ENCODE data around the gene UACA.

UACA gene

GRCh38 chr15:70802629-70803028, 39.3 kb upstream of the UACA start:
- WGBS (ENCODE audit: insufficient coverage), result 100% methylated on average over 4 of the region's 4 CpGs
- peaks cover 0 to 2% (median 0%) of the 10 kb centered on the region in 5 experiments for H3K27me3 ChIP-seq (replicated peaks in 2 of 5; ENCODE audit: control insufficient read depth in 4 of 5, insufficient read depth in 5 of 5, low read length in 4 of 5)
- ChIA-PET CTCF (no interaction called here), POLR2A (no interaction called here)
- no peak for DNase-seq
- H3K4me3 ChIP-seq (ENCODE audit: control insufficient read depth in 1 of 7, extremely low read depth in 1 of 7, insufficient read depth in 4 of 7, low read depth in 2 of 7, low read length in 6 of 7), result no peak overlapping the region
- H3K9me3 ChIP-seq (ENCODE audit: control extremely low read depth in 1 of 5, control insufficient read depth in 4 of 5, insufficient read depth in 2 of 5, low read depth in 1 of 5, low read length in 4 of 5), result peaks cover 0 to 1% (median 0%) of the 10 kb centered on the region in 5 experiments
- peaks cover 0 to 10% (median 9%) of the 10 kb centered on the region in 4 experiments for H3K4me1 ChIP-seq (ENCODE audit: control extremely low read depth in 1 of 4, control insufficient read depth in 4 of 4, insufficient read depth in 4 of 4, low read length in 3 of 4)
- no peaks in the 10 kb centered on the region for H3K36me3 ChIP-seq (ENCODE audit: control insufficient read depth in 4 of 4, insufficient read depth in 4 of 4, low read length in 3 of 4)
- no peak overlapping the region for H3K27ac ChIP-seq (ENCODE audit: insufficient read depth in 1 of 2, low read depth in 1 of 2, low read length in 2 of 2, poor library complexity in 1 of 2, severe bottlenecking in 2 of 2)

- WGBS (ENCODE audit: insufficient coverage), result 100% methylated on average over 5 of the region's 5 CpGs
- ChIA-PET CTCF (interaction anchor here (4.0 kb wide), 1 partner anchor 11 kb away, joined by 22 read pairs; no protein-coding TSS in a partner anchor), POLR2A (no interaction called here)
- H3K4me1 ChIP-seq (ENCODE audit: control extremely low read depth in 1 of 4, control insufficient read depth in 4 of 4, insufficient read depth in 4 of 4, low read length in 3 of 4), result no peaks in the 10 kb centered on the region
- no peak for DNase-seq
- H3K27ac ChIP-seq (ENCODE audit: insufficient read depth in 1 of 2, low read depth in 1 of 2, low read length in 2 of 2, poor library complexity in 1 of 2, severe bottlenecking in 2 of 2), result no peak overlapping the region
- no peaks in the 10 kb centered on the region for H3K9me3 ChIP-seq (ENCODE audit: control extremely low read depth in 1 of 5, control insufficient read depth in 4 of 5, insufficient read depth in 2 of 5, low read depth in 1 of 5, low read length in 4 of 5)
- H3K4me3 ChIP-seq (ENCODE audit: control insufficient read depth in 1 of 7, extremely low read depth in 1 of 7, insufficient read depth in 4 of 7, low read depth in 2 of 7, low read length in 6 of 7), result no peak overlapping the region
- H3K36me3 ChIP-seq (ENCODE audit: control insufficient read depth in 4 of 4, insufficient read depth in 4 of 4, low read length in 3 of 4), result no peaks in the 10 kb centered on the region
- peaks cover 0 to 4% (median 0%) of the 10 kb centered on the region in 5 experiments for H3K27me3 ChIP-seq (replicated peaks in 2 of 5; ENCODE audit: control insufficient read depth in 4 of 5, insufficient read depth in 5 of 5, low read length in 4 of 5)
These were observed 37.8 kb upstream of the UACA start for GRCh38 chr15:70801109-70801508.

GRCh38 chr15:70799667-70800450, 36.5 kb upstream of the UACA start:
- DNase-seq, result no peak

GRCh38 chr15:70797464-70797863, 34.1 kb upstream of the UACA start:
- peaks cover 0 to 4% (median 0%) of the 10 kb centered on the region in 5 experiments for H3K27me3 ChIP-seq (replicated peaks in 2 of 5; ENCODE audit: control insufficient read depth in 4 of 5, insufficient read depth in 5 of 5, low read length in 4 of 5)
- WGBS (ENCODE audit: insufficient coverage), result 93% methylated on average over 4 of the region's 5 CpGs
- POLR2A ChIA-PET, result interaction anchor here (0.5 kb wide), 1 partner anchor 1478 kb away, joined by 3 read pairs; no protein-coding TSS in a partner anchor

More at GRCh38 chr15:70799667-70800450, 36.5 kb upstream of the UACA start:
- Histone ChIP-seq H3K27me3 (replicated peaks in 2 of 5; ENCODE audit: control insufficient read depth in 4 of 5, insufficient read depth in 5 of 5, low read length in 4 of 5) (peaks cover 0 to 4% (median 0%) of the 10 kb centered on the region in 5 experiments), H3K4me1 (ENCODE audit: control extremely low read depth in 1 of 4, control insufficient read depth in 4 of 4, insufficient read depth in 4 of 4, low read length in 3 of 4) (no peaks in the 10 kb centered on the region), H3K4me3 (ENCODE audit: control insufficient read depth in 1 of 7, extremely low read depth in 1 of 7, insufficient read depth in 4 of 7, low read depth in 2 of 7, low read length in 6 of 7) (no peak overlapping the region), H3K36me3 (ENCODE audit: control insufficient read depth in 4 of 4, insufficient read depth in 4 of 4, low read length in 3 of 4) (no peaks in the 10 kb centered on the region), H3K27ac (ENCODE audit: insufficient read depth in 1 of 2, low read depth in 1 of 2, low read length in 2 of 2, poor library complexity in 1 of 2, severe bottlenecking in 2 of 2) (no peak overlapping the region), H3K9me3 (ENCODE audit: control extremely low read depth in 1 of 5, control insufficient read depth in 4 of 5, insufficient read depth in 2 of 5, low read depth in 1 of 5, low read length in 4 of 5) (no peaks in the 10 kb centered on the region)
- POLR2A ChIA-PET, result no interaction called here
- CTCF ChIA-PET, result interaction anchor here (0.7 to 4.0 kb wide), 2 partner anchors 10 to 12 kb away, joined by 4 to 22 read pairs; no protein-coding TSS in a partner anchor
- WGBS (ENCODE audit: insufficient coverage), result 95% methylated on average over 6 of the region's 9 CpGs

GRCh38 chr15:70796516-70797310, 33.4 kb upstream of the UACA start:
- Histone ChIP-seq H3K27ac (ENCODE audit: insufficient read depth in 1 of 2, low read depth in 1 of 2, low read length in 2 of 2, poor library complexity in 1 of 2, severe bottlenecking in 2 of 2) (no peak overlapping the region), H3K27me3 (replicated peaks in 2 of 5; ENCODE audit: control insufficient read depth in 4 of 5, insufficient read depth in 5 of 5, low read length in 4 of 5) (peaks cover 0 to 4% (median 0%) of the 10 kb centered on the region in 5 experiments), H3K4me3 (ENCODE audit: control insufficient read depth in 1 of 7, extremely low read depth in 1 of 7, insufficient read depth in 4 of 7, low read depth in 2 of 7, low read length in 6 of 7) (no peak overlapping the region), H3K9me3 (ENCODE audit: control extremely low read depth in 1 of 5, control insufficient read depth in 4 of 5, insufficient read depth in 2 of 5, low read depth in 1 of 5, low read length in 4 of 5) (no peaks in the 10 kb centered on the region), H3K36me3 (ENCODE audit: control insufficient read depth in 4 of 4, insufficient read depth in 4 of 4, low read length in 3 of 4) (no peaks in the 10 kb centered on the region), H3K4me1 (ENCODE audit: control extremely low read depth in 1 of 4, control insufficient read depth in 4 of 4, insufficient read depth in 4 of 4, low read length in 3 of 4) (no peaks in the 10 kb centered on the region)
- DNase-seq, result no peak
- POLR2A ChIA-PET, result no interaction called here
- 98% methylated on average over 12 of the region's 14 CpGs for WGBS (ENCODE audit: insufficient coverage)
- CTCF ChIA-PET, result interaction anchor here (1.2 to 1.3 kb wide), 2 partner anchors 15 to 16 kb away, joined by 3 to 7 read pairs; no protein-coding TSS in a partner anchor

More at GRCh38 chr15:70797464-70797863, 34.1 kb upstream of the UACA start:
- CTCF ChIA-PET, result interaction anchor here (1.2 kb wide), 1 partner anchor 14 kb away, joined by 7 read pairs; no protein-coding TSS in a partner anchor
- Histone ChIP-seq H3K27ac (ENCODE audit: insufficient read depth in 1 of 2, low read depth in 1 of 2, low read length in 2 of 2, poor library complexity in 1 of 2, severe bottlenecking in 2 of 2) (no peak overlapping the region), H3K4me3 (ENCODE audit: control insufficient read depth in 1 of 7, extremely low read depth in 1 of 7, insufficient read depth in 4 of 7, low read depth in 2 of 7, low read length in 6 of 7) (no peak overlapping the region), H3K4me1 (ENCODE audit: control extremely low read depth in 1 of 4, control insufficient read depth in 4 of 4, insufficient read depth in 4 of 4, low read length in 3 of 4) (no peaks in the 10 kb centered on the region), H3K9me3 (ENCODE audit: control extremely low read depth in 1 of 5, control insufficient read depth in 4 of 5, insufficient read depth in 2 of 5, low read depth in 1 of 5, low read length in 4 of 5) (no peaks in the 10 kb centered on the region), H3K36me3 (ENCODE audit: control insufficient read depth in 4 of 4, insufficient read depth in 4 of 4, low read length in 3 of 4) (no peaks in the 10 kb centered on the region)
- DNase-seq, result no peak

- no peak overlapping the region for H3K4me3 ChIP-seq (ENCODE audit: control insufficient read depth in 1 of 7, extremely low read depth in 1 of 7, insufficient read depth in 4 of 7, low read depth in 2 of 7, low read length in 6 of 7)
- POLR2A ChIA-PET, result no interaction called here
- CTCF ChIA-PET, result no interaction called here
- H3K4me1 ChIP-seq (ENCODE audit: control extremely low read depth in 1 of 4, control insufficient read depth in 4 of 4, insufficient read depth in 4 of 4, low read length in 3 of 4), result no peaks in the 10 kb centered on the region
- no peak overlapping the region for H3K27ac ChIP-seq (ENCODE audit: insufficient read depth in 1 of 2, low read depth in 1 of 2, low read length in 2 of 2, poor library complexity in 1 of 2, severe bottlenecking in 2 of 2)
- no peaks in the 10 kb centered on the region for H3K36me3 ChIP-seq (ENCODE audit: control insufficient read depth in 4 of 4, insufficient read depth in 4 of 4, low read length in 3 of 4)
- DNase-seq, result no peak
- H3K9me3 ChIP-seq (ENCODE audit: control extremely low read depth in 1 of 5, control insufficient read depth in 4 of 5, insufficient read depth in 2 of 5, low read depth in 1 of 5, low read length in 4 of 5), result no peaks in the 10 kb centered on the region
- peaks cover 0 to 7% (median 0%) of the 10 kb centered on the region in 5 experiments for H3K27me3 ChIP-seq (replicated peaks in 2 of 5; ENCODE audit: control insufficient read depth in 4 of 5, insufficient read depth in 5 of 5, low read length in 4 of 5)
- WGBS (ENCODE audit: insufficient coverage), result 100% methylated on average over 2 of the region's 2 CpGs
These were observed 31.9 kb upstream of the UACA start for GRCh38 chr15:70795311-70795665.

Data from common myeloid progenitor, CD34-positive (primary cell).